Panc1 (cell line): ENCODE measurements around the gene GSKIP. TPM values are rescaled to one million over a fixed set of nuclear protein-coding genes. Genes with fewer than 3 reads are reported as not detected.

Experiments
- ATAC-seq: fragments of 200-7000 bp; cut with Tn5 transposase; 2 replicates; pipeline ENCODE4 v1.9.1; 2020; ENCODE audit warnings: mild to moderate bottlenecking, moderate library complexity
- BruUV-seq: library from RNA; stranded (reverse); fragments of 400-500 nt; replicated peaks from 2 replicates; lab custom pipeline; 2021; lab: Mats Ljungman, UMichigan
- CTCF ChIA-PET: fragments of 300-600 bp; sonication (Branson Sonifier 250); formaldehyde crosslinking; loops from one replicate; lab custom pipeline; 2022; ENCODE audit warnings: antibody characterized with exemption; lab: Charles Lee
- POLR2A ChIA-PET: fragments of 300-600 bp; sonication (Branson Sonifier 250); formaldehyde crosslinking; loops from one replicate; lab custom pipeline; 2022; ENCODE audit warnings: antibody characterized with exemption; lab: Charles Lee
- DNase-seq: peaks from one replicate; pipeline ENCODE4 v3.0.0-alpha.2; 2010; ENCODE audit warnings: low read depth, low spot score
- H3K27ac ChIP-seq: 2 replicates; pipeline ENCODE4 v1.5.1; 2011; ENCODE audit warnings: mild to moderate bottlenecking, low read length, inconsistent platforms
- H3K27me3 ChIP-seq: fragments of 200-500 bp; sonication (Bioruptor generic); 2 replicates; pipeline ENCODE4 v1.6.0; 2014; ENCODE audit warnings: low read length, inconsistent platforms; ENCODE audit not compliant: control insufficient read depth, insufficient read depth
- H3K36me3 ChIP-seq: fragments of 200-500 bp; sonication (Bioruptor generic); 2 replicates; pipeline ENCODE4 v1.5.1; 2014; ENCODE audit warnings: inconsistent platforms, mild to moderate bottlenecking, low read length, moderate library complexity; ENCODE audit not compliant: control insufficient read depth, insufficient read depth
- H3K4me1 ChIP-seq: 2 replicates; pipeline ENCODE4 v1.5.1; 2011; ENCODE audit warnings: inconsistent platforms, mild to moderate bottlenecking, low read length, moderate library complexity; ENCODE audit not compliant: control insufficient read depth, insufficient read depth
- H3K4me3 ChIP-seq, 2 experiments: 2 replicates each; pipeline ENCODE4 v1.5.1; 2011 to 2012; ENCODE audit warnings: low read depth in 2 of 2, low read length in 2 of 2, mild to moderate bottlenecking in 2 of 2, inconsistent platforms in 1 of 2, moderate library complexity in 1 of 2
- H3K9me3 ChIP-seq: fragments of 200-500 bp; sonication (Bioruptor generic); 2 replicates; pipeline ENCODE4 v1.5.1; 2014; ENCODE audit warnings: low read depth, mild to moderate bottlenecking, inconsistent platforms, low read length, moderate library complexity; ENCODE audit not compliant: control insufficient read depth, insufficient read depth
- CTCF ChIP-seq: fragments of 450-650 bp; IDR thresholded peaks from 2 replicates; pipeline ENCODE4 v1.5.1; 2017; ENCODE audit warnings: mild to moderate bottlenecking
- POLR2AphosphoS5 ChIP-seq: IDR thresholded peaks from 2 replicates; pipeline ENCODE4 v1.6.1; 2012; ENCODE audit warnings: mild to moderate bottlenecking, low read depth, low read length, moderate library complexity
- REST ChIP-seq, 2 experiments: IDR thresholded peaks; 2 replicates each; pipeline ENCODE4 v1.6.1; 2011 to 2012; ENCODE audit warnings: low read depth in 2 of 2, control low read depth in 1 of 2, low read length in 1 of 2, mild to moderate bottlenecking in 1 of 2, moderate library complexity in 1 of 2; ENCODE audit not compliant: insufficient read depth in 1 of 2
- SIN3A ChIP-seq: IDR thresholded peaks from 2 replicates; pipeline ENCODE4 v1.6.1; 2012; ENCODE audit warnings: low read depth, mild to moderate bottlenecking, low read length, moderate library complexity, borderline replicate concordance; ENCODE audit not compliant: insufficient read depth
- TCF7L2 ChIP-seq: IDR thresholded peaks from 2 replicates; pipeline ENCODE4 v1.6.1; 2011; ENCODE audit warnings: mild to moderate bottlenecking, low read depth, low read length, inconsistent platforms
- in situ Hi-C: cut with HindIII; loops from 2 replicates; pipeline ENCODE4 v1.10.0; 2016; ENCODE audit warnings: low sequenced_read_pairs, low pct_unique_long_range_greater_than_20kb
- intact Hi-C: fragments of 100-400 bp; cut with micrococcal nuclease; formaldehyde crosslinking; loops from one replicate; pipeline ENCODE4 v1.10.0; 2022; ENCODE audit not compliant: unreplicated experiment
- total RNA-seq: library from RNA; stranded (reverse); gene quantifications from one replicate; pipeline ENCODE4 v1.2.1, GENCODE V29; 2021; ENCODE audit not compliant: unreplicated experiment

The GSKIP gene
- total RNA-seq, 1 experiment from 2014 or later, result 11.1 TPM

- no peak overlapping the region for H3K4me3 ChIP-seq
- no peak overlapping the region for H3K27ac ChIP-seq
- ATAC-seq (no peak), DNase-seq (no peak)
- in situ Hi-C loops (no loop called here), intact Hi-C loops (no loop called here)
- BruUV-seq, result no TSS peak
- H3K27me3 ChIP-seq, result no peaks in the 10 kb centered on the region
- H3K36me3 ChIP-seq, result no peaks in the 10 kb centered on the region
- H3K9me3 ChIP-seq, result no peaks in the 10 kb centered on the region
- H3K4me1 ChIP-seq, result no peaks in the 10 kb centered on the region
- POLR2A ChIA-PET, result no interaction called here
- TF ChIP-seq CTCF (no peak), SIN3A (no peak), POLR2AphosphoS5 (no peak), REST (IDR thresholded peaks at IDR 0.05; ENCODE audit: insufficient read depth in 1 of 2, low read depth in 2 of 2, low read length in 1 of 2) (no peak), TCF7L2 (no peak)
- CTCF ChIA-PET, result no interaction called here
Measured at GRCh38 chr14:96398921-96399320, 35.6 kb downstream of the GSKIP start.

GRCh38 chr14:96399405-96399804, 36.1 kb downstream of the GSKIP start:
- intact Hi-C loops (no loop called here), in situ Hi-C loops (no loop called here)
- ChIA-PET POLR2A (no interaction called here), CTCF (no interaction called here)
- ATAC-seq, result no peak
- TF ChIP-seq TCF7L2, result no peak
- no peak for TF ChIP-seq CTCF
- no peak for TF ChIP-seq POLR2AphosphoS5
- TF ChIP-seq REST (IDR thresholded peaks at IDR 0.05; ENCODE audit: insufficient read depth in 1 of 2, low read depth in 2 of 2, low read length in 1 of 2), result no peak
- no peak for TF ChIP-seq SIN3A
- H3K4me3 ChIP-seq, result no peak overlapping the region
- no peaks in the 10 kb centered on the region for H3K27me3 ChIP-seq
- no peak for DNase-seq
- BruUV-seq, result no TSS peak
- H3K9me3 ChIP-seq, result no peaks in the 10 kb centered on the region
- H3K4me1 ChIP-seq, result no peaks in the 10 kb centered on the region
- no peak overlapping the region for H3K27ac ChIP-seq
- H3K36me3 ChIP-seq, result no peaks in the 10 kb centered on the region
